ENCODE data around the gene ANO9.

DNA sequence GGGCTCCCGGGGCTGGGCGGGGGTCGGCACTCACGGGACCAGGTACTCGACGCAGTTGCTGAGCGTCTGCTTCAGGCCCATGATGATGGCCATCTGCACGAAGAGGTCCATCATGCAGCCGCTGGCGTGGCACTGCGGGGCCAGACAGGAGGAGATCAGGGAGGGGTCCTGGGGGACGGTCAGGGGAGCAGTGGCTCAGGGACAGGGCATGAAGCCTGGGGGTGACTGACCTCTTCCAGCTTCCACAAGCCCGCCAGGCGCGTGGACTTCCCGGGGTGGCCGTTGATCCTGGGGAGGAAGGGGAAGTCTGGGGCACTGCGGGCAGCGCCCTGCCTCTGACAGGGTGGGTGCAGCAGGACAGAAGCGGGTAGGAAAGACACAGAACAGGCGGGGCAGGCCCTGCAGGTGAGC is 20.9 kb downstream of the ANO9 start:
- TF ChIP-seq EZH2phosphoT487 (IDR thresholded peaks at IDR 0.05; ENCODE audit: insufficient read depth, low read depth) = no peak
- TF ChIP-seq EZH2 (IDR thresholded peaks at IDR 0.05; ENCODE audit: insufficient read depth, poor library complexity, severe bottlenecking) = no peak
